OCI-LY3 (cell line): ENCODE data around the gene TP53BP1.
A peak's percentile ranks its signal among the peaks of the same experiment; 100 is the strongest.

Experiments used
- H2AFZ ChIP-seq: fragments of 200-600, 300-600 bp; shearing (Covaris generic); 2 replicates; pipeline ENCODE4 v1.6.0; 2014; ENCODE audit warnings: antibody characterized with exemption, low read depth, low read length
- H3K27ac ChIP-seq: fragments of 200-600, 300-600 bp; sonication (generic); 2 replicates; pipeline ENCODE4 v1.5.1; 2014; ENCODE audit warnings: mild to moderate bottlenecking, low read length, moderate library complexity, mixed read lengths
- H3K27me3 ChIP-seq: fragments of 200-600, 300-600 bp; sonication (generic); 2 replicates; pipeline ENCODE4 v1.6.1; 2014; ENCODE audit warnings: low read depth, low read length, mixed read lengths
- H3K36me3 ChIP-seq: fragments of 200-600, 300-600 bp; sonication (generic); replicated peaks from 2 replicates; pipeline ENCODE3; 2014; ENCODE audit warnings: low read depth, low read length, mixed read lengths
- H3K4me1 ChIP-seq: fragments of 300-600, 200-600 bp; sonication (generic); 2 replicates; pipeline ENCODE4 v1.6.1; 2014; ENCODE audit warnings: low read length, mixed read lengths
- H3K4me2 ChIP-seq: fragments of 200-600, 300-600 bp; sonication (generic); 2 replicates; pipeline ENCODE4 v1.6.1; 2014; ENCODE audit warnings: low read length, mixed read lengths
- H3K4me3 ChIP-seq: fragments of 300-600, 200-600 bp; sonication (generic); 2 replicates; pipeline ENCODE4 v1.5.1; 2014; ENCODE audit warnings: antibody characterized with exemption, mild to moderate bottlenecking, low read length, moderate library complexity
- H3K79me2 ChIP-seq: fragments of 300-600, 200-600 bp; shearing (Covaris generic); 2 replicates; pipeline ENCODE4 v1.6.1; 2014; ENCODE audit warnings: mild to moderate bottlenecking, low read length, mixed read lengths
- H3K9ac ChIP-seq: fragments of 300-600, 200-600 bp; shearing (Covaris generic); 2 replicates; pipeline ENCODE4 v1.6.0; 2014; ENCODE audit warnings: mild to moderate bottlenecking, low read length, moderate library complexity
- H3K9me3 ChIP-seq: fragments of 200-600, 300-600 bp; shearing (Covaris generic); 2 replicates; pipeline ENCODE4 v1.6.1; 2014; ENCODE audit warnings: low read length, mixed read lengths; ENCODE audit not compliant: insufficient read depth
- H4K20me1 ChIP-seq: fragments of 200-600, 300-600 bp; sonication (generic); 2 replicates; pipeline ENCODE4 v1.6.1; 2016; ENCODE audit warnings: low read length, mixed read lengths; ENCODE audit not compliant: insufficient read depth
- EZH2phosphoT487 ChIP-seq: fragments of 200-600 bp; shearing (Covaris generic); IDR thresholded peaks from 2 replicates; pipeline ENCODE4 v1.6.1; 2018; ENCODE audit warnings: antibody characterized with exemption, mixed run types, low read depth
- TF ChIP-seq, protein P1 (sequence below): fragments of 200-600, 300-600 bp; sonication (generic); IDR thresholded peaks from 2 replicates; pipeline ENCODE4 v1.5.1; 2014; ENCODE audit warnings: antibody characterized with exemption, low read length, low read depth

TP53BP1 gene

DNA sequence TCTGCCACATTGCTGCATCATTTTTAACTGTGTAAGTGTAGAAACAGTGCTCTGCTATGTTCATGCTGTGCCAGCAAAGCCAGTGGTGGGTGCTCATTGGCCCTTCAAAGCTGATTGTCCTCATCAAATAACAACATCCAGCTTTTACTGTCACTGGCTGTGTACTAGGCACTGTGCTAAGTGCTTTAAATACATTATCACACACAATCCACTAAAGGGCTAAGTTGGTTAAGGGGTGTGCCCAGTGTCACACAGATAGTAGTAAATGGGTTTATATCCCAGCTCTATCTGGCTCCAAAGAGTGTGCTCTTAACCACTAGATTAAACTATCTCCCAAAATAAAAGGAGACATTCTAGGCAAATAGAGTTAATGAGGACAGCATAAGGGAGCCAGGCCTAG is 114.4 kb downstream of the TP53BP1 start:
- no peak overlapping the region for H3K27ac ChIP-seq
- no peaks in the 10 kb centered on the region for H3K4me1 ChIP-seq
- H3K4me3 ChIP-seq, result no peak overlapping the region
- peaks cover 10% of the 10 kb centered on the region for H3K79me2 ChIP-seq
- no peaks in the 10 kb centered on the region for H3K27me3 ChIP-seq
- H3K9ac ChIP-seq, result no peak overlapping the region
- no peak for TF ChIP-seq EZH2phosphoT487
- TF ChIP-seq, protein P1, sequence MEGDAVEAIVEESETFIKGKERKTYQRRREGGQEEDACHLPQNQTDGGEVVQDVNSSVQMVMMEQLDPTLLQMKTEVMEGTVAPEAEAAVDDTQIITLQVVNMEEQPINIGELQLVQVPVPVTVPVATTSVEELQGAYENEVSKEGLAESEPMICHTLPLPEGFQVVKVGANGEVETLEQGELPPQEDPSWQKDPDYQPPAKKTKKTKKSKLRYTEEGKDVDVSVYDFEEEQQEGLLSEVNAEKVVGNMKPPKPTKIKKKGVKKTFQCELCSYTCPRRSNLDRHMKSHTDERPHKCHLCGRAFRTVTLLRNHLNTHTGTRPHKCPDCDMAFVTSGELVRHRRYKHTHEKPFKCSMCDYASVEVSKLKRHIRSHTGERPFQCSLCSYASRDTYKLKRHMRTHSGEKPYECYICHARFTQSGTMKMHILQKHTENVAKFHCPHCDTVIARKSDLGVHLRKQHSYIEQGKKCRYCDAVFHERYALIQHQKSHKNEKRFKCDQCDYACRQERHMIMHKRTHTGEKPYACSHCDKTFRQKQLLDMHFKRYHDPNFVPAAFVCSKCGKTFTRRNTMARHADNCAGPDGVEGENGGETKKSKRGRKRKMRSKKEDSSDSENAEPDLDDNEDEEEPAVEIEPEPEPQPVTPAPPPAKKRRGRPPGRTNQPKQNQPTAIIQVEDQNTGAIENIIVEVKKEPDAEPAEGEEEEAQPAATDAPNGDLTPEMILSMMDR, result no peak
- no peak overlapping the region for H2AFZ ChIP-seq
- H3K9me3 ChIP-seq, result no peaks in the 10 kb centered on the region
- H3K36me3 ChIP-seq, result peaks cover 45% of the 10 kb centered on the region
- H4K20me1 ChIP-seq, result peaks cover 6% of the 10 kb centered on the region; the same call in 1 of the 2 replicates
- no peak overlapping the region for H3K4me2 ChIP-seq

DNA sequence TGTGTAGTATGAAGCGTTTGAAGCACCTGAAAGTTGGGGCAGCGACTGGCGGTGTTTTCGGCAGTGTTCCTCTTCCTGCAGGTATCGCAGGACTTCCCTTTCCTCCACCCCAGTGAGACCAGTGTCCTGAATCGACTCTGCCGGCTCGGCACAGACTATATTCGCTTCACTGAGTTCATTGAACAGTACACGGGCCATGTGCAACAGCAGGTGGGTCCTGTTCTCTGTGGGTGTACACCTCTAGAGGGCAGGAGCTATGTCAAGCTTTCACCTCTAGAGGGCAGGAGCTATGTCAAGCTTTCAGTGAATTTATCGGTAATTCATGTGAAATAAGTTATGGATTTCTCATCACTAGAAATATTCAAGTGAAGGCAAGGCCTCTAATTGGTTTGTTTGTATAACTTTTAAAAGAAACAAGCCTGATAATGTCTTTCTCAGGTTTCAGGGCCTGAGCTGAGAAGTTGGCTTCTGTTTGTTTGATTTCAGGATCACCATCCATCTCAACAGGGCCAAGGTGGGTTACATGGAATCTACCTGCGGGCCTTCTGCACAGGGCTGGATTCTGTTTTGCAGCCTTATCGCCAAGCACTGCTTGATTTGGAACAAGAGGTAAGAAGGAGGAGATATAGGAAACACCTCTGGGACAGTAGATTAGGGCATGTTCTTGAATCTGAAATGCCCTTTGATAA is 116.8 kb downstream of the TP53BP1 start:
- Histone ChIP-seq H3K79me2 (peaks cover 32% of the 10 kb centered on the region), H3K4me2 (no peak overlapping the region), H3K27me3 (no peaks in the 10 kb centered on the region), H3K9ac (no peak overlapping the region), H3K36me3 (peaks cover 36% of the 10 kb centered on the region), H3K9me3 (no peaks in the 10 kb centered on the region), H3K4me1 (peaks cover 9% of the 10 kb centered on the region), H3K4me3 (no peak overlapping the region), H4K20me1 (peaks cover 6% of the 10 kb centered on the region; the same call in 1 of the 2 replicates), H3K27ac (no peak overlapping the region), H2AFZ (no peak overlapping the region)
- TF ChIP-seq, protein P1, result peak; percentile 79
- no peak for TF ChIP-seq EZH2phosphoT487

DNA sequence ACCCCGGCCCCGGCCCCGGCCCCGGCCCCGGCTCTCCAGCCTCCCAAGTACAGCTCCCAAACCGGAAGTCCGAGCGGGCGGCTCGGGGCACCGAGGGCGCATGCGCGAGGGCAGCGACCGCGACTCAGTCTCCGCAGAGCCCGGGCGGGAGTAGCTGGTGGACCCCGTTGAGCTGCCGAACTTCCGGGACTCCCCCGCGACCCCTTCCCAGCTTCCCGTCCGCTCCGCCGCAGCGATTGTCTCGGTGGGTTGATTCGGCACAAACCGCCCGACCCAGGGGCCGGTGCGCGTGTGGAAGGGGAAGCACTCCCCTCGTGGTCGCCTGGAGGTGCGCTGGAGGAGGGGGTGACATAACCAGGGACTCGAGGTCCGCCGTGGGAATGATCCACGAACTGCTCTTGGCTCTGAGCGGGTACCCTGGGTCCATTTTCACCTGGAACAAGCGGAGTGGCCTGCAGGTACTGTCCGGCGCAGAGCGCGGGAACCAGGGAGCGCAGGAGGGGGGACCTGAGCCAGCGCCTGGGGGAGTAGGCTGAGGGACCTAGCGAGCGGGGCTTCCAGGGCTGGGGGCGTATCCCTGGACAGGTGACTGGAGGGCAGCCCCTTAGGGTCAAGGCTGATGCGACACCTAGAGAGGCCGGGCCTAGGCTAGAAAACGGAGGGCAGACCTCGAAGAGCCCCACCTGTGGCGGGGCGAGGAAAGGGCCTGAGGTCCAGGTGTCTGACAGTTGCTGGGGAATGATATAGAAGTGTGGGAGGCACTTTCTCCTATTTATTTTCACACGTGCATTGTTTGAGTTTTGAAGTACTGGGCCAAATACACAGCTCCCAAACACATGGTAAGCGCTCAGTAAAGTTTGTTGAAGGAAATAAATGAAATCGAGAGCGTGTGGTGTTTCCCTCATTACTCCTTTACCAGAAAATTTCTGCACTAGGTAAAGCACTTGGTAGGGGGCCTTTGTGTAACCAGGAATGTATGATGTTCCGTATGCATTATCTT is 121.7 kb downstream of the TP53BP1 start, which contains the start of the genes TUBGCP4 and ZSCAN29:
TSS of gene TUBGCP4 (plus strand) at position 127 of the 1,000 bp plus-strand sequence. CDS start at position 381, 254 bp downstream.
TSS of gene ZSCAN29 (minus strand) at position 69 of the 1,000 bp plus-strand sequence. CDS start 1,130 bp downstream, outside the sequence.
- Histone ChIP-seq H3K4me3 (peak within 1 kb of the TSS; percentile 90), H4K20me1 (peaks cover 6% of the 10 kb centered on the region; the same call in 1 of the 2 replicates), H2AFZ (peak within 1 kb of the TSS; percentile 90), H3K9me3 (no peaks in the 10 kb centered on the region), H3K9ac (peak within 1 kb of the TSS; percentile 91), H3K4me1 (peaks cover 18% of the 10 kb centered on the region), H3K4me2 (peak within 1 kb of the TSS; percentile 97), H3K27ac (peak within 1 kb of the TSS; percentile 62), H3K79me2 (peaks cover 57% of the 10 kb centered on the region), H3K36me3 (peaks cover 29% of the 10 kb centered on the region), H3K27me3 (no peaks in the 10 kb centered on the region)
- TF ChIP-seq EZH2phosphoT487, result no peak
- TF ChIP-seq, protein P1, result peak; percentile 46
